ENCODE results near the gene CASQ1.
A peak's percentile ranks its signal among the peaks of the same experiment; 100 is the strongest.

Gene CASQ1

DNA sequence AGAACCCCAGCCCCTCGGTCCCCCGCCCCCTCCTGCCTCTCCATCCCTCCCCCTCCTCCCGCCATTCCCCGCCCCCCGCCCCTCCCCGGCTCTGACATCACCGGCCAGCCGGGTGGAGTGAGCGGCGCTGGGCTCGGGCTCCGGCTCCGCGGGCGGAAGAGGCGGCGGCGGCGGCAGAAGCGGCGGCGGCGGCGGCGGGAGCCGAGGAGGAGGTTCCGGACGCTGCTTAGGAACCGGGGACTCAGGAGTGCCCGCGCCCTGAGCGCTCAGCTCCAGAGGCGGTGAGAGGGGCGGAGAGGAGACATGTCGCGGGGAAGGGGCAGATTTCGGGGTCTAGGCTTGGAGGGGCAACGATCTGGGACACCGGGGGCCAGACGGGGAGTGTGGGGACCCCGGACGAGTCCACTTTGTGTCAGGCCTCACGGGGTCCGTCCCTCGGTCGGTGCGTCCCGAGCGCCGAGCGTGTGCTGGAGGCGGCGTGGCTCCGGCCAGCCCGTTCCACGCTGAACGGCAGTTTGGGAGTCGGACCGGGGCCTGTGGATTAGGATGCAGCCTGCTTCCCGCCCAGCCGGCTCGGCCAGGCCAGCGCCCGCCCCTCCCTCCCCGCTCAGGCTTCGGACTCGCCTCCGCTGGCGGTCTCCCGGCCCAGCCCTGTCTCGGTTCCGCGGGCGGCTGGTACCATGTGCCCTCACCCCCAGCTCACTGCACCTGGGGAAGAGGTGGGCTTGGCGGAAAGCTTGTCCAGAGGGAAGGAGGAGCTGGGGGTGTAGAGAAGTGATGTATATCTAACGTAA is 15.1 kb downstream of the CASQ1 start, which contains the start of gene PEA15:
TSS of gene PEA15 (plus strand) at position 143 of the 794 bp plus-strand sequence. CDS start 6,161 bp downstream, outside the sequence.
- peak; percentile 68 to 83 for DNase-seq

DNA sequence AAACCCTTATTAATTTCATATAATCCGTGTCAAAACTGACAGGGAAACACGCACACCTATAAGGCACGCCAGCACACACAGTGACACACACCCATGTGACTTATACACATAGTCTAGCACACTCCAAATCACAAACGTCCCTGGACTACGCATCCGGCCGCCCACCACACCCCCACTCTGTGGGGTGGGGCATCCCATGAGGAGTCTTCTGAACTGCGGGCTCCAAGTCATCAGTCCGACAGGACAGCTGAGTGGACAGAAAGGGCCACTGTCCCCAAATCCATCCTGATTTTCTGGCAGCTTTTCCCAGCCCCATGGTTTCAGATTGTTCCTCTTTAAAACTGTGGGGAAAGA is 15.6 kb downstream of the CASQ1 start:
- peak in 1 of 2 experiments; percentile 34 for DNase-seq

DNA sequence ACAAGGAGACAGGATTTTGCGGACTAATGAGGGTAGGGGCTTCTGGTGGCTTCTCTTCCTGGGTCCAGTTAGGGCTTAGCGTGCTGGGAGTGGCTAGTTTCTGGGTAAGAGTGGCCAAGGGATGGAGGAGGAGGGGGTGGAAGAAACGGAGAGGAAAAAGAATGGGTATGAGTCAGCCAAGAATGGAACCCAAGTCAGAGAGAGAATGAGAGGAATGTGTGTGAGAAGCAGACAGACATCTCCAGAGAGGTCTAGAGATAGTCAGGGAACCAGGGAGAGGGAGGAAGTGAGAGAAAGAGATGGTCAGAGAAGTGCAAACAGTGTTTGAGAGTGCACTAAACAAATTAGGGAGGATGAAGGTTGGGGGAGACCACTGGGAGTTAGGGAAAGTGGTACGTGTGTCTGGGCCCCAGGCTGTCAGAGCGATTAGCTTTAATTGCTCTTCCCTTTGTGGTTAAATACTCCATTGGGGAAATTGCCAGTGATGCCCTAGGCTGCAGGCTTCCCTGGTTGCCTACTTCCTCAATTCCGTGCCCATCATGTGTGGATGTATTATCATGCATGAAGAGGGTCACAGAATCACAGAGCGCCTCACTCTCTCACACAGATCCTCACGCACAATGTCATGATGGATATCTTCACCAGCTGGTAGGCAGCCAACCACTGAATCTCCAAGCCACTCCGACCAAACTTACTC is 16.2 kb downstream of the CASQ1 start:
- peak; percentile 38 to 72 for DNase-seq

DNA sequence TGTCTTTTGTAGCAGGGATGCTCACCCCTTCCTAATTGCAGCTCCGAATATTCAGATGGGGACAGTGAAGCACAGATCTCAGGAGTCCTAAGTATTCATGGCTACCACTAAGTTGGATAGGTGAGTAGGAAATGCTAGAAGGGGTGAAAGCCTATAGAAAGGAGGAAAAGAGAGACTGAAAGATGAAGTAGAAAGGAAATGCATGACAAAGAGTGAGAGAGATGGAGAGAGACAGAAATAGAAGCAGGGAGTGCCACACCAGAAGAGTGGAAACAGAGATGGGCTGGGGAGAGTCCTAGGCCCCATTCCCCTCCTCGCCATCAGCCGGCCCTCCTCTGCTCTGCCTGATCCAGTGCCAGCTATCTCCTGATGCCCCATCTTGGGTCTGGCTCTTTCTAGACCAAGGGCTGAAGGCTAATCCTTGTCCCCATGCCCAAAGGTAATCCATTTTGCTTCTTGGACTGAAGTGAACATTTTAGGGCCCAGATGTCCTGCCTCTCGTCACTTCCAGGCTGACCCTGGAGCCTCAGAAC is 16.8 kb downstream of the CASQ1 start:
- DNase-seq = no peak

DNA sequence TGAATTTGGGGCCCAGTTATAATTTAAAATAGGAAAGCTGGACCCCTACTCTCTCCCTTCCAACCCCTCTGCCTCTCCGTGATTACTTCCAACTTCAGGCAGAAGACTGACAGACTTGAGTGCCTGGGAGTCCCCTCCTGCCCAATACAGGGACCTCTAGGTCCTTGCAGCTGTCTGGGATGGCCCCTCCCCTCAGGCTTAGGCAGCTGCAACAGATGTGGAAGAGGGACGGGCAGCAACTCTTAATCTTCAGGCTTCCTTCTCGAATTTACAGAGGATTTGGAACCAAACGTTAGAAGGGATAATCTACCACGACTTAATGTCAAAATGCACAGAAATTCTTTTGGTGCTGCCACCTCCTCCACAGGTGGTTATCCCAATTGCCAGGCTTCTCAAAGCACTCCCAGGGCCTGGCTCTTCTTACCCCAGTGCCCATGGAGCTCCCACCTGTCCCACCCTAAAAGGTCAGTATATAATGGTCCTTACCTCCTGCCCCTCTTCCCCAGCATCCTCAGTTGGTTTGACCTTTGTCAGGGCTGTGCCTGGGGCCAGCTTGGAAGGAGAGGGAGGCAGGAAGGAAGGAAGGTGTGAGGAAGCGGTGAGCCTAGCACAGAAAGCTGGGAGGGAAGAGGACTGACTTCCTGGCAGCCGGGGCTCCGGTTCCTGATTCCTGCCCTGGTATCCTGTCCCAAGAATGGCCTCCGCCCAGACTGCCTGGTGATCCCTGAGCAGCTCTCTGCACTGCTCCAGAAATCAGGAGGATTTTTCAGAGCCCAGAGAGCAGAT is 17.6 kb downstream of the CASQ1 start:
- no peak for DNase-seq

DNA sequence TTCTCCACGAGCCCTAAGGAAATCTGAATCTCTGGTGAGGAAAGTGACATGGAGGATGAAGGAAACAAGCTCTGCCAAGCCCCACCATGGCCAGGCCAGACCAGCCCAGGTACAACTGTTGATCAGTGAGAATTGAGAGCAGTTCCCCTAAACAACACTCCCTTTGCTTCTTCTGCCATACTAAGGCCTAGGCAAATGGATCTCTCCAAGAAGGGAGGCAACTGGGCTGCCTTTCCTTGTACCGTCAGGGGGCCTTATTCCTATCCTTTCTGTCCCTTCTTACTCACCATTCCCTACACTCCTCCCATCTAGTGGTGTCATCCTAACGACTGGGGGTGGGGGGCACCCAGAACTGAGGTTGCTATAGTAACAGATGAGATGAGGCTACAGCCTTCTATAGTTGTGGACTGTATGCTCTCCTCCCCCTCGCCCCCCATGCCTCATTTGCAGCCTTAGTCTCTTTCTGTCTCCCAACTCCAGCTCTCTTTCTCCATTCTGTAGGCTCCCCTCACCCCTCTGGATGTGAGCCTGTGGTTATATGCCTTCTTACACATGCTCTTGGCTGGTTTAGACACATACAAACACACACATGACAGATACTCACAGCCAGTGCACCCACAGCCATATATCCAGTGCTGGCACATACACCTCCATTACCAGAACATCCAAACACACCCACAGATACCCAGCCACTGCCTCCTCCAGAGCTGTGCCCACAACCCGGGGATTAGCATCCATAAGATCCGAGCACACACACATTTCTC is 18.4 kb downstream of the CASQ1 start:
- no peak for DNase-seq

DNA sequence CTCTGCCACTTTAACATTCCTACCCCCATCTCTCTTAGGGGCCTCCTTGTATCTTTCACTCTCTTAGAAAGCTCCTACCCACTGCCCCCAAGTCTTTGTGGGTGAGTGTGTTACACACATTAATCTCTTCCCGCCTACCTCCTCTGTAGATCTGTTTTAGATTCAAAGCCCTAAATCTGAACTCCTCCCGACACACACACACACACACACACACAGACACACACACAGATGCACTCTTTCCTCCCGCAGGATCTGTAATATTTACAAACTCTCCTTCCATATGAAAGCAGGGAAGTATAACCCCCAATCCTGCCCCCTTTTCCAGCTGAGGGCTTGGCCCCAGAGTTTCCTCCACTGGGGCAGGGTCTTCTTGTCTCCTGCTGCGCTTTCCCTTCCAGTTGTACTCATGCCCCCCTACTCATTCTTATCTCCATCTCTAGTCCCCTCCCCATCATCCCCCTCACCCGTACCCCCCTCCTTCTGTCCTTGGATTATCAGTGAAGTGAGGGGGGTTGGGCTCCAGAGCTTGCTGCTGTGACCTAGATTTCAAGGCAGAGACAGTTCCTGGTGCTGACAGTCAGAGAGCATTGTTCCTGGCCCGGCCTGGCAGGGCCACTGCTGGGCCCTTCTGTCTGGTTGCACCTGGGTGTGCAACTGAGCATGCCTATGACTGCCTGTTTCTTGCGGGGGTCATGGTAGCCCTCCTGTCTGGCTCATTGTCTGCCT is 19.1 kb downstream of the CASQ1 start:
- no peak for DNase-seq

DNA sequence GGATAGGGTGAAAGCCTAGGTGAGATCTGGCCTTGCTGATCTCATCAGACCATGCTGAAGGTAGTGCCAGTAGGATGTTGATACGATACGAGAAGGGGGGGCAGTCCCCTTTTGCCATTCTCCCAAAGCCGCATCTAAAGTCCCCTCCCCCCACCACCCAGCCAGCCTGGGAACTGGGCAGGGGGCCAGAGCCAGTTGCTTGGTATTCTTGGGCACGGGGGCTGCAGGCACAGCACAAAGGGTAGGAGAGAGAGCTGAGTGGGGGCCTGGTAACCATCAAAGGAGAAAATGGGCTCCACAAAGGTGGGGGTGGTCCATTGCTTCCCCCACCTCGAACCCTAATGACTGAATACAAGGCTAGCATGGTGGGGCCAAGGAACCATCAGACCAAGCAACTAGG is 20.2 kb downstream of the CASQ1 start:
- DNase-seq = no peak

DNA sequence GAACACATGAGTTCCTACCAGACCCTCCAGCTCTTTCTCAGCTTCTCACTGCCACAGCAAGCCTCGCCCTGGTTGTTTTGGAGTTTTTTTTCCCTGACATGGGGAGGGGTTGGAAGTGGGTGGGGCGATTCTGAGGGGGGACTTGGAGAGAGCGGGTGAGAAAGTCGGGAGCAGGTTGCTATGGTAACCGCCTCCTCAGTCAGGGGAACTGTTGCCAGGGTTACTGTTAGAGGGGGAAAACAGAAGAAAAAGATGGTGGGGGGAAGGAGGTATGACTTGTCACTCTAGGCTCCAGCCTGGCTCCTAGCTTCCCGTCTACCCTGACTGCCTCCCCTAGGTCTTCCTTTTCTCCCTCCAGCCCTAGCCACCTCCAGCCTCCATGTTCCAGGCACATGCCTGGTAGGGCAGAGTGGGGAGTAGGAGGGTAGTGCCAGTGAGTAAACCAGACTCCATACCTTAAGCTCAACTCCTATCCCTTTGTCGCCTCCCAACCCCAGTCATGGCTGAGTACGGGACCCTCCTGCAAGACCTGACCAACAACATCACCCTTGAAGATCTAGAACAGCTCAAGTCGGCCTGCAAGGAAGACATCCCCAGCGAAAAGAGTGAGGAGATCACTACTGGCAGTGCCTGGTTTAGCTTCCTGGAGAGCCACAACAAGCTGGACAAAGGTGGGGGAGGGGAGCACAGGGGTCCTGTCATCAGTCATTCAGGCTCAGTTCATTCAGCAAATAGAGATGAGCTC is 20.8 kb downstream of the CASQ1 start:
- no peak for DNase-seq

DNA sequence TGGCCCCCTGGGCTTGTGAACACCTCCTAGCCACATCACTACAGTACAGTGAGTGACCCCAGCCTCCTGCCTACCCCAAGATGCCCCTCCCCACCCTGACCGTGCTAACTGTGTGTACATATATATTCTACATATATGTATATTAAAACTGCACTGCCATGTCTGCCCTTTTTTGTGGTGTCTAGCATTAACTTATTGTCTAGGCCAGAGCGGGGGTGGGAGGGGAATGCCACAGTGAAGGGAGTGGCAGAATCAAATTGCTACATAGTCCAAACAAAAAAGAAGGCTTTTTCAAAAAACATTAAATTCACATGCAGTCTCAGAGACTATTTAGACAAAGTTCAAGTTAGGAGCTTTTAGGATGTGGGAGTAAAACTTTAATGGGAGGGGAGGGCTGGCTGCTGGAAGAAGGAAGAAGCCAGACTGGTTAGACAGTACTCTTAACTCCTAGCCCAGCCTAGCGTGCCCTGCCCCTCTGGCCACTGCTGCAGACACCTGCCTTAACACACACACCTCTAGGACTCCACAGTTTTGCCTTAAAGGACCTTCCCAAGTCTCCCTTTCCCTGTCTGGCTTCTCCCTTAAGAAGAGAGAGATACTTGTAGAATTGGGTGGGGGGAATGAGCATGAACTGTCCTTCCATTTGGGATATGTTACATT is 24.2 kb downstream of the CASQ1 start:
- DNase-seq = no peak

DNA sequence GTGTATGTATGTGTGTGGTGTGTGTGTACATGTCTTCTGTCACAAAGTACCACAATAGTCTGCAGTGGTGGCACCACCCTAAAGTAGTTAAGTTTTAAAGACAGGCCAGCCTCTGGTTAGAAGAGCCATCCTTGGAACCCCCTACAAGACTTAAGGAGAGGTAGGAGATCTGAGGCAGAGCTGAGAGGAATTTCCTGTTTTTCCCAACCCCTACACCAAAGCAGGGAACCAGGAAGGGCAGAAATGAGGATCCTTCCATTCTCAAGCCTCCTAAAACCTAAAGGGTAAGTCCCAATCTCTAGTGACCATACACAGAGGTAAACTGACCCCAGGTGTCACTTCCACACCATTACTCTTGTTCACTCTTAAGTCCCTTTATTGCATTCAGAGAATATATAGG is 25.9 kb downstream of the CASQ1 start:
- no peak for DNase-seq

DNA sequence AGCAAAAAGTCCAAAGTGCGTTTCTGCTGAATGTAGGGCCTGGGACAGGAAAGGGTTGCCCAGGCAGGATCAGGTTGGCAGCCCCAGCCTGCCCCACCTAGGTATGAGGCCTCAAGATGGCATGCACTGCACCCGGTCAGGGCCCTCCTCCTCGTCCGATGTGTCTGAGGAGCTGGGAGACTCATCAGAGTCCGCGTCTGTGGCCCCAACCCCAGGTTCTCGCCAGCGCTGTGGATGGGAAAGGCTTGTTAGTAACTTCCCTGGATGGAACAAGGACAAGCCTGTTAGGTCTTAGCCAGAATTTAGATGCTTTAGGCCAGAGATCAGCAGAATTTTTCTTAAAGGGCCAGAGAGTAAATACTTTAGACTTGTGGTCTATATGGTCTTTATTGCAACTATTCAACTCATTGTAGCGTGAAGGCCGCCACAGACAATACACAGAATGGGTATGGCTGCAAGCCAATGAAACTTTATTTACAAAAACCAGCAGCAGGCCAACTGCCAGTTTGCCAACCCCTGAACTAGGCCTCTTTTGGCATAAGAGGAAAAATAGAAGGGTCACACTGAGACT is 27.2 kb downstream of the CASQ1 start:
- DNase-seq = peak; percentile 45 to 78

DNA sequence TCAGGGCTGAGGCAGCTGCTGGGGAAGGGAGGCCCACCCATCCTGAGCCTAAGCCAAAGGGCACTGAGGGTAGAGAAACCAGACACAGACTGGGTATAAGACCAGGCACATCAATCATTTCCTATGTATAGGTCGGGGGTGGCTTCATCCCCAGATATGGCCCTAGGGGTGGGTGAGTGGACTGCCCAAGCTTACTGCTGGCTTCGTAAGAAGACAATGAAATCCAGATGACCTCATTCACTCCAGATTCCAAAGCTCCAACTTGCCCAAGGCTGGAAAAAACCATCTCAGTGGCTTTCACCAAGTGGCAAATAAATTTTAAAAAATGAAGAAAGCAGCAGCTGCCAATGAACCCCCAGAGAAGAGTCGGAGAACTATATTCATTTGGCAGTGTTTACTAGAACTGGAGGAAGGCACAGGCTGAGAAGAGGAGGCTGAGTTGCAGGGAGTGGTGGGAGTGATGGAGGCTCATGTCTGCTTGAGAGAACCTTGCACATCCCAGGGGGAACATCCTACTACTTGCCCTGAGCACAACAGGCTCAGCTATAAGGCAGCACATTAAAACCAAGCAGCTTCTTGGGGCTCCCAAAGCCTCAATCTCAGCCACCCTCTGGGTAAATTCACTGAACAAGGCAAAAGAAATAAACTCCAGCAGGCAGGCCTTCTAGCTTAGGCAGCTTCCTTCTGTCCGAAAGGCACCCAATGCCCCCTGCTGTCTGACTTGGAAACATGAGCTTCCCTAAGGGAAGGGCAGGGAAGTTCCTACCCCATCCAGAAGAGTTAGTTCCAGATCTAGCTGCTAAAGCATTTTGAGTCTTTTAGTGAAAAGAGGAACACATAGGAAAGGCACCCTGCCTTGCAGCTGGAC is 28.9 kb downstream of the CASQ1 start:
- peak in 1 of 2 experiments; percentile 11 for DNase-seq

DNA sequence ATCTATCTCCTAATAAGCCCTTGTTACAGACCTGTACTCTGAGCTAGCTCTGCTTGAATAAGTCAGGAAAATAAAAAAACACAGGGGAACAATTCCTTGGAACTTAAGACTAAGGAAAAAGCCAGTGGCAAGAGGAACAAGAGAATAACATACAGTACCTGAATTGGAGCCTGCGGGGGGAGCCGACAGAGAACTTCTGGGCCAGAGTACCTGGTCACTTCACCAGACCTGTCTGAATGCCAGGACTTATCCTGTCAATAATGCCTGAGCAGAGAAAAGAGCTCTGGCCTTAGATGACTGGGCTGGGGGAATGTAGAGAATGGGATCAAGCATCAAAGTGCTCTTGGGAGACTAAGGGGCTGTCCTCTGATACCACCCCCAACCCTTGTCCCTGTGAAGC is 29.9 kb downstream of the CASQ1 start:
- no peak for DNase-seq

DNA sequence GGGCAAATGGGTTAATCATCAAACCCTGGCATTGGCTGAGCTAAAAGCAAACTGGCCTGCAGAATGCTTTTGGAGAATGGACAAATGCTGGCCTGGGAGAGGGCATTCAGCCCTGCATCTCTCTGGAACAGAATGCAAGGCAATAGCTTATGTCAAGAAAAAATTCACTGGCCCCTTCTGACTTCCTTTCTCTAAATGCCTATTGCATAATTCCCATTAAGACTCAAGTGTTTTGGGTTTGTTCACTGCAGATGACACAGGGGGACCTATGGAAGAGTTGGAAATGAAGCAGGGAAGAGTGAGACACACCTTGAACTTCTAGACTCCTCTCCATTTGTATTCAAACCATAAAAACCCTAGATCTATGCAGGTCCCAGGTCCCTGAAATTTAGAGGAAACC is 30.7 kb downstream of the CASQ1 start:
- no peak for DNase-seq

DNA sequence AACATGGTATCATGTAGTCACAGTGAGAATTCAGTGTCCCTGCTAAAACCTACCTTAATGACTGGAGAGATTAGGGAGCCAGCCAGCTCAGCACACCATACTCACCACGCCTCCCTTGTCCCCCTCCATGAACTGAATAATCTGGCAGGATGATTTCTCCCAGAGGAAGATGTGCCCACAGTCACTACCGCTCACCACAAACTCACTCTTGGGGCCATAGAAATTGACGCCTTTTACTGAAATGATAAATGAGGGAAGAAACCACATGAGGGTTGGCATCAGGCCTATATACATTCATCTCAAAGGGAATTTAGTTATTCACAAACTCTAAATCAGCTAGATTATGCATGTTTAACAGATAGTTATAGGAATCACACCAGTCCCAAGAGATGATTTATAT is 32.2 kb downstream of the CASQ1 start:
- no peak for DNase-seq

DNA sequence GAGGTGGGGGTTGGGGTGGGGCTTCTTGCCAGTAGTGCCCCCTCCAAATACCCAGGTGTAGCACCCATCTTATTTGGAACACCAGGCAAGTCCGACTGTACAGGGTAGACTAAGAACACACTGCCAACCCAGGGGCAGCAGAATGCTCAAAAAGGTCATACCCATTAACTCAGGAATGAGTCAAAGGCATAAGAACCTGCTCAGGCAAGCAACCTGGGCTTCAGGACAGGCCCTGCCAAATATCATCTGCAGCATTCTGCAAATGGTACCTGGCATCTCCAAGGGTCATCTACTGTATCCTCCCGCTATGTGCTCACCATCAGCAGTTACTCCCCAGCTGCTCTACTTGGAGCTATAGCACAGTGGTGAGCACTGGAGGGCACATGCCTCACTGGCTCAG is 34.2 kb downstream of the CASQ1 start:
- DNase-seq = no peak

DNA sequence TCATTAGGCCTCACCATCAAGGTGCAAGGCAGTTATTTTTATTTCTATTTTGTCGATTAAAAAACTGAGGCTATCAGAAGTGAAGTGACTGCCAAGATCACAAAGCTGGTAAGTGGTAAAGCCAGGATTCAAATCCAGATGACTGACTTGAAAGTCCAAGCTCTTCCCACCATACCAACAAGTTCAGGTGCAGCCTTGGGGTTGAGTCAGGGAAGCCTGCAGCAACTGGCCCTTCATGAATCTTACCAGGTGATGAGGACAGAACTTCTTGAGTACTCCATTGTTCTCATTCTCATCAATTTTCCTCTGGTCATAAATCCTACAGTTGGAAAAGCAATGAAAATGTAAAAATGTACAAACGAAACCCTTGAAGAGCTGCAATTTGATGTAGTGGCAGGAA is 35.0 kb downstream of the CASQ1 start:
- no peak for DNase-seq

DNA sequence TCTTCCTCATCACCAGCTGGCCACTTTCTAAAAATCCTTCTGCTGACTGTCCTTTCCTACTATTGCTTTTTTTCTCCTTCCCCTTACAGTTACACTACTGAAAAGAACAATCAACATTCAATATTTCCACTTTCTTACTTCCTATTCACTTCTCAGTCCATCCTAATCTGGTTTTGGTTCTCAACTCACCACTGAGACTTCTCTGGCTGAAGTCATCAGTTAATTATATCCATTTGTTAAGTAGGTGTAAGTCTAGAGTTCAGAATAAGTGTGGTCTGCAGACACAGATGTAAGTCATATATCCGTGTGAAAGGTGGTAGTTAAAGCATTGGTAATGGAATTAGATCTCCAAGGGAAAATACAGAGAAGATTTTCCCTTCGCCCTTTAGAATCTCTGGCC is 36.2 kb downstream of the CASQ1 start:
- DNase-seq = no peak
